GM18526 (cell line): ENCODE data around the gene ZNF384.

ENCODE experiments used
- POLR2A ChIP-seq: IDR thresholded peaks from 3 replicates; pipeline ENCODE4 v1.6.1; 2011; ENCODE audit not compliant: insufficient read length; ENCODE audit errors: extremely low read depth

The ZNF384 gene

DNA sequence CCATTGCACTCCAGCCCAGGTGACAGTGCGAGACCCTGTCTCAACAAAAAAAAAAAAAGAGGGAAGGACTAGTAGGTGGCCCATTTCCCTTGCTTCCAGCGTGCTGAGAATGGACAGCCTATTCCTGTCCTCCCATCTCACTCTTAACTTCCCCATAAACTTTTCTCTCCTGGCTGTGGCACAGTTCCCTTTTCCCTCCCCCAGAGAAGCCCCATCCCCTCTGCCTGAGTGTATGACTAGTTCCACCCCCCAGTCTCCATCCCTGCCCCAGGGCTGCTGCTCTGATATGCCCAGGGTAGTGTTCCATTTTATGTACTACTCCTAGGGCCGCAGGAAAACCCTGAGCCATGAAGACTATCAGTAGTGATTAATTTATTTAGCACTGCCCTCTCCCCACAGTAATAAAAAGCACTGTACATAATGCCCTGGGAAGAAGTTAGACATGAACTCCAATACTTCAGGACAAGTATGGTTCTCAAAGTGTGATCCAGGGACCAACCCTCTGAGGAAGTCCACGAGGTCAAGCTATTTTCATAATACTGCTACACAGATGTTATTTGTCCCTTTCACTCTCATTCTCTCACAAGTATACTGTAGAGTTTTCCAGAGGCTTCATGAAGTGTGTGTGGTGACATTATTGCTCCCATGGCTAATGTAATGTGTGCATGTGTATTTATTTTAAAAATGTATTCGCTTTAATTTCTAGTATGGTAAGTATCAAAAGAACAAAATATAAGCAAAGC lies 70.5 kb downstream of the ZNF384 start:
- no peak for TF ChIP-seq POLR2A
